Rectal smooth muscle tissue (tissue), 1 donor: ENCODE data around the gene KAT6B.

Experiments used
- H3K27ac ChIP-seq: one replicate; pipeline ENCODE4 v1.7.0; 2013; ENCODE audit warnings: low read depth, low read length, inconsistent platforms
- H3K27me3 ChIP-seq: one replicate; pipeline ENCODE4 v1.7.0; 2013; ENCODE audit warnings: low read length; ENCODE audit not compliant: control insufficient read depth, insufficient read depth
- H3K36me3 ChIP-seq: one replicate; pipeline ENCODE4 v1.7.0; 2013; ENCODE audit warnings: low read length; ENCODE audit not compliant: control insufficient read depth, insufficient read depth
- H3K4me1 ChIP-seq: one replicate; pipeline ENCODE4 v1.7.0; 2013; ENCODE audit warnings: low read length; ENCODE audit not compliant: control insufficient read depth, insufficient read depth
- H3K4me3 ChIP-seq: one replicate; pipeline ENCODE4 v1.7.0; 2013; ENCODE audit warnings: low read length
- H3K9ac ChIP-seq: one replicate; pipeline ENCODE4 v1.7.0; 2013; ENCODE audit warnings: low read length

The KAT6B gene

DNA sequence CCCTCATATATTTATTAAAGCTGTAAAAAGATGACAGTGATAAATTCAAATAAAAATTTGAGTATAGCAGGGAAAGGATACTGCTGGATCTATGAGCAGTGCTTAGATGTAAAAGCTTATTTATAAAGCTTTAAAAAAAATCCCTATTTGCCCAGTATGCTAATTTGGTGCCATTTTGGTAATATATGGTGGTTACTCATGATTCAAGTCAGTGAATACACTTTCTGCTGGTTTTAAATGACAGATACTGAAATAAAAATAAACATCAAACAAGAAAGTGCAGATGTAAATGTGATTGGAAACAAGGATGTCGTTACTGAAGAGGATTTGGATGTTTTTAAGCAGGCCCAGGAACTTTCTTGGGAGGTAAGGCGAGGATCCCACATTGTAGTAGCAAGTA lies 150.7 kb downstream of the KAT6B start:
- Histone ChIP-seq H3K4me3 (no peak overlapping the region), H3K27ac (no peak overlapping the region), H3K27me3 (no peaks in the 10 kb centered on the region), H3K36me3 (peaks cover 10% of the 10 kb centered on the region), H3K4me1 (peaks cover 3% of the 10 kb centered on the region), H3K9ac (no peak overlapping the region)

- H3K9ac ChIP-seq: no peak overlapping the region
- peaks cover 5% of the 10 kb centered on the region for H3K4me1 ChIP-seq
- peaks cover 10% of the 10 kb centered on the region for H3K36me3 ChIP-seq
Observed at GRCh38 chr10:74977913-74978847, 151.8 kb downstream of the KAT6B start.

DNA sequence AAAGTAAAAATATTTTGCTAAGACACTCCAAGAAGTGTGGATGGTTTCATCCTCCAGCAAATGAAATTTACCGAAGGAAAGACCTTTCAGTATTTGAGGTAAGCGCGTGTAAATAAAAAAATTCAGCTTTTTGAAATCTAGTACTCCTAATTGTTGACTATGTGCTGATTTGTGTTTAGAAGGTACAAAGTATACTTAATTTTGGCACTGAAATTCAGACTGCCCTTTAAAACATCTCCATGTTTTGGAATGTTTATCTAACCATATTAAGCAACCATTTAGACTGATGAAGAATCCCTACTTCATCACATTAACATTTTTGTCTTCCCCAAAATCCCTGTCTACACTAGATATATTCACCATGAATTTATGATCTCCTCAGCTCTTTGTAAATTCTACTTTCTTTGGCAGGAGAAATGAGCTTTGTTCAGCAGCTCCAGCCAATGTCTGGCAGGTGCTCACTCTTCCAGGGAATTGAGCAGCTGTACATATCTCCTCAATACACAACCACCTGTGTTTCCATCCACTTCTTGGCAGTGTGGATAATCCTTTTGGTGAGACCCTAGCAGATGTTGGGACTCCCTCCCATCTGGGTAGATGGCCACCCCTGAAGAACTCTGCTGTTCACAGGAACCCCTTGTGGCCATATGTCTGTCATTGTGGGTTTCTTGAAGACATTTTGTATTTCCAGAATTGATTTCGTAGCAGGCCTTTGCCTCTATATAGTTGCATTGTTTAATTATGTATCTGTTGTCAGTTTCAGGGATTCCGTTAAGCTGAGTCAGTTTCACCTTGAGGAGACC lies 155.6 kb downstream of the KAT6B start:
- no peak overlapping the region for H3K9ac ChIP-seq
- H3K27me3 ChIP-seq: no peaks in the 10 kb centered on the region
- peaks cover 2% of the 10 kb centered on the region for H3K36me3 ChIP-seq
- peaks cover 11% of the 10 kb centered on the region for H3K4me1 ChIP-seq
- H3K4me3 ChIP-seq: no peak overlapping the region
- H3K27ac ChIP-seq: no peak overlapping the region

More at GRCh38 chr10:74977913-74978847, 151.8 kb downstream of the KAT6B start:
- no peak overlapping the region for H3K27ac ChIP-seq
- no peak overlapping the region for H3K4me3 ChIP-seq
- no peaks in the 10 kb centered on the region for H3K27me3 ChIP-seq

DNA sequence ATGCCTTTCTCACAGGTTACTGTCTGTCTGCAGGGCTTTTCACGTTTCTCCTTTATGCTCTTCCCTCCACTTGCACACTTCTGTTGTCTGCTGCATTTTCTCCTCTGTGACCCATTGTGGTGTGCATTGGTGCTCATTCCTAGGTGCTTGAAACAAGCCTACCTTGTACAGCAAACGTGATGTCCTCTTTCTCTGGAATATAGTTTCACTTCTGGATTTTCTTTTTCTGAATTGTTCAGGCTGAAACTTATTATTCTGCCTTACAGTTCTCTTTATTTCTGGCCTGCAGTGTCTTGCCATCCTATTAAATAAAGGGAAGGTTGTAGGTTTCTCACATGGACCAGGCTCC lies 156.2 kb downstream of the KAT6B start:
- H3K27ac ChIP-seq: no peak overlapping the region
- H3K27me3 ChIP-seq: no peaks in the 10 kb centered on the region

GRCh38 chr10:74983383-74983782 lies 157.0 kb downstream of the KAT6B start:
- H3K27me3 ChIP-seq: no peaks in the 10 kb centered on the region
- H3K4me1 ChIP-seq: peaks cover 17% of the 10 kb centered on the region
- H3K4me3 ChIP-seq: no peak overlapping the region
- no peak overlapping the region for H3K9ac ChIP-seq
- H3K36me3 ChIP-seq: peaks cover 2% of the 10 kb centered on the region
- no peak overlapping the region for H3K27ac ChIP-seq

More for the DNA sequence above, 156.2 kb downstream of the KAT6B start:
- Histone ChIP-seq H3K4me3 (no peak overlapping the region), H3K9ac (no peak overlapping the region), H3K4me1 (peaks cover 11% of the 10 kb centered on the region), H3K36me3 (peaks cover 2% of the 10 kb centered on the region)

- H3K9ac ChIP-seq: no peak overlapping the region
- H3K27me3 ChIP-seq: no peaks in the 10 kb centered on the region
- H3K4me3 ChIP-seq: no peak overlapping the region
- H3K27ac ChIP-seq: no peak overlapping the region
- peaks cover 26% of the 10 kb centered on the region for H3K4me1 ChIP-seq
- H3K36me3 ChIP-seq: peaks cover 5% of the 10 kb centered on the region
Observed at GRCh38 chr10:74987339-74988053, 161.1 kb downstream of the KAT6B start.

DNA sequence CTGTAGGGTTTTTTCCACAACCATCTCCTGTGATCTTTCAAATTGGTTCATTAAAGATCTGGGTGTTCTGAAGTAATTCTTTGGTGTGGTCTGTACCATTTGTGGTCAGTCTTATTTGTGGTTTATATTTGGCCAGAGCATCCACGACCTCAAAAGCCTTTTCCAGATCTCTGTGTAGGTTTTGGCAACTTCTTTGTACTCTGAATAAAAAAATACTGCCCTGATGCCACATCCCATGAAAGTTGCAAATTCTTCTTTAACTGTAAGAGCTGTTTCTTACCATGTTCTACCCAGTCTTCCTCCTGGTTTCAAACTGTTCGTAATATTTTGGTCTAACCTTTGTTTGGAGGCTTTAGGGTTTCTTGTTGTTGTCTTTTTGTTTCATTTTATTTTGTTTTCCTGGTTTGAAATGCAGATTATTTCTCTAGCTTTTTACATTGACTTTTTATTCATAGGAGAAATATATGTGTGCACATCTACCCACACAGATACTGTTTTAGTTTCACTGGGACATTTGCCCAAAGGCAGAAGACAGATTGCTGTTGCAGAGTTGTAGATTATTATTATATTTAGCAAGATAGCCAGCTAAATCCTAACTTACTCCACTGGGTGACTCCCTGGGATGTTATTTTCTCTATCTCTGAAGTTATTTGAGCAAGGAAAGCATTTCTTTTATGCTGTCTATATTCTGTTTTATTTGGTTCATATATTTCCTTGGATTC lies 161.8 kb downstream of the KAT6B start:
- Histone ChIP-seq H3K36me3 (peaks cover 5% of the 10 kb centered on the region), H3K4me3 (no peak overlapping the region), H3K27ac (peak overlapping the region; percentile 17), H3K9ac (no peak overlapping the region), H3K27me3 (no peaks in the 10 kb centered on the region), H3K4me1 (peaks cover 24% of the 10 kb centered on the region)

- no peak overlapping the region for H3K27ac ChIP-seq
- peaks cover 21% of the 10 kb centered on the region for H3K4me1 ChIP-seq
- H3K4me3 ChIP-seq: no peak overlapping the region
- no peaks in the 10 kb centered on the region for H3K27me3 ChIP-seq
- H3K9ac ChIP-seq: no peak overlapping the region
- peaks cover 5% of the 10 kb centered on the region for H3K36me3 ChIP-seq
Observed at GRCh38 chr10:74988832-74989561, 162.6 kb downstream of the KAT6B start.

DNA sequence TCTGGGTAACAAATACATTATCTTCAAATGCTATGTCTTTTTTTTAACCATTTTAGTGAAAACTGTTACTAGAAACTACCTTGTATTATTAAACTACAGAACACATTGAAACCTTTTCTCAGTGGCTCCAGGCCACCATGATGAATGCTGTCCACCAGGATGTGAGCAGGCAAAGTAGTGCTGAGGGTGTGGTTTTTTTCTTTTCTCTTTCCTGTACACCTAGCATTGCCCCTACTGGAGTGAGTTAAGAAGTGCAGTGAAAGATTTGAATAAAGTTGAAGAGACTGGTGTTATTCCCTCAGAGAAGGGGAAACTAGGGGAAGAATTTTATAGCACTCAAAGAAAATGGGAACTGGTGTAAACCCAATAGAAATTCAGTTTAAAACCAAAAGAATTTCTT lies 165.0 kb downstream of the KAT6B start:
- H3K27me3 ChIP-seq: no peaks in the 10 kb centered on the region
- H3K4me3 ChIP-seq: no peak overlapping the region
- H3K27ac ChIP-seq: no peak overlapping the region
- H3K9ac ChIP-seq: no peak overlapping the region
- H3K4me1 ChIP-seq: peaks cover 15% of the 10 kb centered on the region
- H3K36me3 ChIP-seq: peaks cover 7% of the 10 kb centered on the region

GRCh38 chr10:74992068-74992467 lies 165.7 kb downstream of the KAT6B start:
- Histone ChIP-seq H3K4me3 (no peak overlapping the region), H3K27ac (no peak overlapping the region), H3K27me3 (no peaks in the 10 kb centered on the region), H3K36me3 (peaks cover 7% of the 10 kb centered on the region), H3K9ac (no peak overlapping the region), H3K4me1 (peaks cover 15% of the 10 kb centered on the region)

- peaks cover 7% of the 10 kb centered on the region for H3K36me3 ChIP-seq
- no peak overlapping the region for H3K4me3 ChIP-seq
- H3K9ac ChIP-seq: no peak overlapping the region
- peaks cover 6% of the 10 kb centered on the region for H3K4me1 ChIP-seq
- H3K27ac ChIP-seq: no peak overlapping the region
- no peaks in the 10 kb centered on the region for H3K27me3 ChIP-seq
Observed at GRCh38 chr10:74993649-74994048, 167.2 kb downstream of the KAT6B start.
